OCI-LY7 (cell line): ENCODE results near the gene DET1. TPM values are rescaled to one million over a fixed set of nuclear protein-coding genes. Genes with fewer than 3 reads are reported as not detected.
"Not testable (repeated sequence)": the region's sequence is repeated elsewhere in the genome, so short reads cannot be mapped to it uniquely, and the experiment has no call there.

ENCODE experiments used
- BruUV-seq: library from RNA; stranded (reverse); fragments of 400-500 nt; replicated peaks from 2 replicates; lab custom pipeline; 2021; lab: Mats Ljungman, UMichigan
- CTCF ChIA-PET: fragments of 300-600 bp; sonication (Branson Sonifier 250); formaldehyde crosslinking; loops from one replicate; lab custom pipeline; 2022; ENCODE audit warnings: antibody characterized with exemption; ENCODE audit not compliant: unreplicated experiment; lab: Charles Lee
- POLR2A ChIA-PET: fragments of 300-600 bp; sonication (Branson Sonifier 250); formaldehyde crosslinking; loops from one replicate; lab custom pipeline; 2022; ENCODE audit warnings: antibody characterized with exemption; lab: Charles Lee
- DNase-seq: peaks from one replicate; pipeline ENCODE4 v3.0.0-alpha.2; 2015; ENCODE audit warnings: low spot score
- H2AFZ ChIP-seq: fragments of 200-600 bp; sonication (generic), shearing (Covaris generic); 2 replicates; pipeline ENCODE4 v1.6.1; 2014; ENCODE audit warnings: mild to moderate bottlenecking, antibody characterized with exemption, low read length, moderate library complexity
- H3K27ac ChIP-seq: fragments of 200-600 bp; sonication (generic); 2 replicates; pipeline ENCODE4 v1.5.1; 2014; ENCODE audit warnings: mixed run types, low read depth, mild to moderate bottlenecking, moderate library complexity, low read length, inconsistent platforms; ENCODE audit not compliant: poor library complexity, severe bottlenecking
- H3K36me3 ChIP-seq: fragments of 200-600 bp; sonication (generic); 2 replicates; pipeline ENCODE4 v1.6.1; 2014; ENCODE audit warnings: mild to moderate bottlenecking, antibody characterized with exemption, low read length, moderate library complexity, mixed read lengths; ENCODE audit not compliant: insufficient read depth
- H3K4me1 ChIP-seq: fragments of 200-600 bp; sonication (generic); 2 replicates; pipeline ENCODE4 v1.5.1; 2014; ENCODE audit warnings: mild to moderate bottlenecking, low read length; ENCODE audit not compliant: insufficient read depth, poor library complexity, severe bottlenecking
- H3K4me2 ChIP-seq: fragments of 200-600 bp; sonication (generic); 2 replicates; pipeline ENCODE4 v1.6.1; 2014; ENCODE audit warnings: mild to moderate bottlenecking, low read length
- H3K4me3 ChIP-seq: fragments of 200-600 bp; sonication (generic); 2 replicates; pipeline ENCODE4 v1.5.1; 2014; ENCODE audit warnings: mild to moderate bottlenecking, low read depth, low read length; ENCODE audit not compliant: poor library complexity, severe bottlenecking
- H3K79me2 ChIP-seq: fragments of 200-600 bp; sonication (generic); 2 replicates; pipeline ENCODE4 v1.6.1; 2016; ENCODE audit warnings: low read depth, mild to moderate bottlenecking, low read length, moderate library complexity, mixed read lengths; ENCODE audit not compliant: insufficient read depth
- H3K9me2 ChIP-seq: fragments of 200-600 bp; sonication (generic); 2 replicates; pipeline ENCODE4 v1.6.1; 2016; ENCODE audit warnings: mild to moderate bottlenecking, low read length, mixed read lengths; ENCODE audit not compliant: insufficient read depth
- H3K9me3 ChIP-seq: fragments of 200-600 bp; sonication (generic); 2 replicates; pipeline ENCODE4 v1.6.1; 2014; ENCODE audit warnings: mild to moderate bottlenecking, mixed run types, low read length, mixed read lengths
- H4K20me1 ChIP-seq: fragments of 200-600 bp; sonication (generic); 2 replicates; pipeline ENCODE4 v1.6.1; 2014; ENCODE audit warnings: mild to moderate bottlenecking, antibody characterized with exemption, low read length, moderate library complexity, mixed read lengths; ENCODE audit not compliant: insufficient read depth
- EZH2phosphoT487 ChIP-seq: fragments of 200-600 bp; sonication (generic); IDR thresholded peaks from 2 replicates; pipeline ENCODE4 v1.6.1; 2018; ENCODE audit warnings: low read depth, borderline replicate concordance, mild to moderate bottlenecking, mixed run types, antibody characterized with exemption, low read length, moderate library complexity, mixed read lengths
- intact Hi-C: fragments of 100-400 bp; cut with micrococcal nuclease; formaldehyde crosslinking; loops from one replicate; pipeline ENCODE4 v1.10.0; 2022; ENCODE audit not compliant: unreplicated experiment
- total RNA-seq, 2 experiments: library from RNA; depleted of rRNA in 1 of 2; stranded (reverse); fragments of >200 nt in 1 of 2; shearing (Covaris generic) in 1 of 2; gene quantifications; 2 replicates each; pipeline ENCODE4 v1.2.3, GENCODE V29; 2014 to 2022
- TF ChIP-seq, protein P1 (sequence below): fragments of 200-600 bp; sonication (generic); conservative IDR thresholded peaks from 2 replicates; pipeline ENCODE4 v1.5.1; 2014; ENCODE audit warnings: mild to moderate bottlenecking, antibody characterized with exemption, low read length, moderate library complexity, mixed read lengths

DET1 gene
- total RNA-seq, 2 experiments from 2014 or later, result 9.7 to 9.8 TPM

GRCh38 chr15:88564741-88565140 lies 18.3 kb upstream of the DET1 start:
- no peak overlapping the region for H3K4me3 ChIP-seq
- TF ChIP-seq EZH2phosphoT487, result no peak
- TF ChIP-seq, protein P1, sequence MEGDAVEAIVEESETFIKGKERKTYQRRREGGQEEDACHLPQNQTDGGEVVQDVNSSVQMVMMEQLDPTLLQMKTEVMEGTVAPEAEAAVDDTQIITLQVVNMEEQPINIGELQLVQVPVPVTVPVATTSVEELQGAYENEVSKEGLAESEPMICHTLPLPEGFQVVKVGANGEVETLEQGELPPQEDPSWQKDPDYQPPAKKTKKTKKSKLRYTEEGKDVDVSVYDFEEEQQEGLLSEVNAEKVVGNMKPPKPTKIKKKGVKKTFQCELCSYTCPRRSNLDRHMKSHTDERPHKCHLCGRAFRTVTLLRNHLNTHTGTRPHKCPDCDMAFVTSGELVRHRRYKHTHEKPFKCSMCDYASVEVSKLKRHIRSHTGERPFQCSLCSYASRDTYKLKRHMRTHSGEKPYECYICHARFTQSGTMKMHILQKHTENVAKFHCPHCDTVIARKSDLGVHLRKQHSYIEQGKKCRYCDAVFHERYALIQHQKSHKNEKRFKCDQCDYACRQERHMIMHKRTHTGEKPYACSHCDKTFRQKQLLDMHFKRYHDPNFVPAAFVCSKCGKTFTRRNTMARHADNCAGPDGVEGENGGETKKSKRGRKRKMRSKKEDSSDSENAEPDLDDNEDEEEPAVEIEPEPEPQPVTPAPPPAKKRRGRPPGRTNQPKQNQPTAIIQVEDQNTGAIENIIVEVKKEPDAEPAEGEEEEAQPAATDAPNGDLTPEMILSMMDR, result no peak

DNA sequence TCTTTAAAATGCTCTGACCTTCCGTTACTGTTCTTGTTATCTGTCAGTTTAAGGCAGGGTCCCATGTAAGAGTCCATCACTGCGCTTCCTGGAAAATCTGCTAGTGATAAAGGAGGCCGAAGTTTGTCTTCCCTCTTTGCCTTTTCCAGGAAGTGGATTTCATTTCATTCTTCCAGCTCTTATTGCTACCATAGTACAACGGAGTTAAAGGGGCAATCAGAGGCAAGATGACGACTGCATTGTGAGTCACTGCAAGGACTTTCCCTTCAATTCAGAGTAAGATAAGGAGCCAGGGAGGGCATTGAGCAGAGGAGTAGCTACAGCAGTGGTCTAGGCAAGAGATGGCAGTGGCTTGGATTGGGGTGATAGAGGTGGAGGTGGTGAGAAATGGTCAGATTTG lies 17.2 kb upstream of the DET1 start:
- no peaks in the 10 kb centered on the region for H3K9me2 ChIP-seq
- no peaks in the 10 kb centered on the region for H3K9me3 ChIP-seq
- ChIA-PET POLR2A (no interaction called here), CTCF (no interaction called here)
- H3K4me3 ChIP-seq, result no peak overlapping the region
- no peaks in the 10 kb centered on the region for H3K79me2 ChIP-seq
- intact Hi-C loops, result no loop called here
- DNase-seq, result no peak
- BruUV-seq, result no TSS peak
- no peak overlapping the region for H2AFZ ChIP-seq
- H3K27ac ChIP-seq, result no peak overlapping the region
- no peak overlapping the region for H3K4me2 ChIP-seq
- H3K36me3 ChIP-seq, result no peaks in the 10 kb centered on the region
- TF ChIP-seq EZH2phosphoT487, result no peak
- TF ChIP-seq, protein P1, result no peak
- H3K4me1 ChIP-seq, result no peaks in the 10 kb centered on the region
- H4K20me1 ChIP-seq, result no peaks in the 10 kb centered on the region

More at GRCh38 chr15:88564741-88565140, 18.3 kb upstream of the DET1 start:
- POLR2A ChIA-PET, result no interaction called here
- Histone ChIP-seq H3K9me2 (no peaks in the 10 kb centered on the region), H3K27ac (no peak overlapping the region), H2AFZ (no peak overlapping the region), H3K79me2 (no peaks in the 10 kb centered on the region), H3K4me2 (no peak overlapping the region), H3K9me3 (no peaks in the 10 kb centered on the region), H3K4me1 (no peaks in the 10 kb centered on the region), H4K20me1 (no peaks in the 10 kb centered on the region), H3K36me3 (no peaks in the 10 kb centered on the region)
- CTCF ChIA-PET, result no interaction called here
- intact Hi-C loops, result no loop called here
- BruUV-seq, result no TSS peak
- no peak for DNase-seq

DNA sequence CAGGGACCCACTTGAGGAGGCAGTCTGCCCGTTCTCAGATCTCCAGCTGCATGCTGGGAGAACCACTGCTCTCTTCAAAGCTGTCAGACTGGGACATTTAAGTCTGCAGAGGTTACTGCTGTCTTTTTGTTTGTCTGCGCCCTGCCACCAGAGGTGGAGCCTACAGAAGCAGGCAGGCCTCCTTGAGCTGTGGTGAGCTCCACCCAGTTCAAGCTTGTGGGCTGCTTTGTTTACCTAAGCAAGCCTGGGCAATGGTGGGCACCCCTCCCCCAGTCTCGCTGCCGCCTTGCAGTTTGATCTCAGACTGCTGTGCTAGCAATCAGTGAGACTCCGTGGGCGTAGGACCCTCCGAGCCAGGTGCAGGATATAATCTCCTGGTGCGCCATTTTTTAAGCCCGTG lies 13.1 kb upstream of the DET1 start:
- H2AFZ ChIP-seq, H3K79me2 ChIP-seq, CTCF ChIA-PET, DNase-seq, BruUV-seq, H3K4me1 ChIP-seq, intact Hi-C loops, H3K27ac ChIP-seq, H3K36me3 ChIP-seq, H3K9me2 ChIP-seq, H3K9me3 ChIP-seq, H3K4me3 ChIP-seq, POLR2A ChIA-PET, H4K20me1 ChIP-seq, H3K4me2 ChIP-seq: not testable (repeated sequence)

DNA sequence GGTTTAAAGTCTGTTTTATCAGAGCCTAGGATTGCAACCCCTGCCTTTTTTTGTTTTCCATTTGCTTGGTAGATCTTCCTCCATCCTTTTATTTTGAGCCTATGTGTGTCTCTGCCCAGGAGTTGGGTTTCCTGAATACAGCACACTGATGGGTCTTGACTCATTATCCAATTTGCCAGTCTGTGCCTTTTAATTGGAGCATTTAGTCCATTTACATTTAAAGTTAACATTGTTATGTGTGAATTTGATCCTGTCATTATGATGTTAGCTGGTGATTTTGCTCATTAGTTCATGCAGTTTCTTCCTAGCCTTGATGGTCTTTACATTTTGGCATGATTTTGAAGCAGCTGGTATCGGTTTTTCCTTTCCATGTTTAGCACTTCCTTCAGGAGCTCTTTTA lies 11.5 kb upstream of the DET1 start:
- H3K4me2 ChIP-seq, BruUV-seq, H3K79me2 ChIP-seq, H3K9me3 ChIP-seq, H3K36me3 ChIP-seq, H3K4me3 ChIP-seq, DNase-seq, H3K4me1 ChIP-seq, CTCF ChIA-PET, intact Hi-C loops, POLR2A ChIA-PET, H4K20me1 ChIP-seq, H3K27ac ChIP-seq, H3K9me2 ChIP-seq, H2AFZ ChIP-seq: not testable (repeated sequence)

- H3K9me2 ChIP-seq, H4K20me1 ChIP-seq, H3K79me2 ChIP-seq, H3K27ac ChIP-seq, BruUV-seq, H3K36me3 ChIP-seq, H2AFZ ChIP-seq, H3K4me2 ChIP-seq, H3K9me3 ChIP-seq, CTCF ChIA-PET, DNase-seq, H3K4me3 ChIP-seq: not testable (repeated sequence)
- intact Hi-C loops, result loop anchor here (5.0 kb wide), 1 partner anchor 74 kb away; the partner anchor contains the start of gene AEN
- POLR2A ChIA-PET, result interaction anchor here (1.0 kb wide), 1 partner anchor 19 kb away, joined by 3 read pairs; no protein-coding TSS in a partner anchor
- H3K4me1 ChIP-seq, result peaks cover 12% of the 10 kb centered on the region
These were observed 1.5 kb upstream of the DET1 start for GRCh38 chr15:88548009-88548408.
